GM12864 (cell line): ENCODE results near the gene ODF2.
"Not testable (repeated sequence)": the region's sequence is repeated elsewhere in the genome, so short reads cannot be mapped to it uniquely, and the experiment has no call there.

Source experiments
- DNase-seq: peaks from one replicate; pipeline ENCODE4 v3.0.0-alpha.2; 2011; ENCODE audit warnings: low read depth
- H3K4me3 ChIP-seq: 2 replicates; pipeline ENCODE4 v1.5.1; 2011; ENCODE audit warnings: mild to moderate bottlenecking, low read depth, low read length, control low read depth
- TF ChIP-seq, protein P1 (sequence below): IDR thresholded peaks from 2 replicates; pipeline ENCODE4 v1.5.1; 2011; ENCODE audit warnings: low read depth, mild to moderate bottlenecking, moderate library complexity, low read length, control low read depth, inconsistent platforms; ENCODE audit errors: missing control alignments

ODF2 gene

GRCh38 chr9:128420060-128420650, 35.7 kb upstream of the ODF2 start:
- peak overlapping the region; percentile 83 for H3K4me3 ChIP-seq
- DNase-seq = peak; percentile 10
- TF ChIP-seq, protein P1, sequence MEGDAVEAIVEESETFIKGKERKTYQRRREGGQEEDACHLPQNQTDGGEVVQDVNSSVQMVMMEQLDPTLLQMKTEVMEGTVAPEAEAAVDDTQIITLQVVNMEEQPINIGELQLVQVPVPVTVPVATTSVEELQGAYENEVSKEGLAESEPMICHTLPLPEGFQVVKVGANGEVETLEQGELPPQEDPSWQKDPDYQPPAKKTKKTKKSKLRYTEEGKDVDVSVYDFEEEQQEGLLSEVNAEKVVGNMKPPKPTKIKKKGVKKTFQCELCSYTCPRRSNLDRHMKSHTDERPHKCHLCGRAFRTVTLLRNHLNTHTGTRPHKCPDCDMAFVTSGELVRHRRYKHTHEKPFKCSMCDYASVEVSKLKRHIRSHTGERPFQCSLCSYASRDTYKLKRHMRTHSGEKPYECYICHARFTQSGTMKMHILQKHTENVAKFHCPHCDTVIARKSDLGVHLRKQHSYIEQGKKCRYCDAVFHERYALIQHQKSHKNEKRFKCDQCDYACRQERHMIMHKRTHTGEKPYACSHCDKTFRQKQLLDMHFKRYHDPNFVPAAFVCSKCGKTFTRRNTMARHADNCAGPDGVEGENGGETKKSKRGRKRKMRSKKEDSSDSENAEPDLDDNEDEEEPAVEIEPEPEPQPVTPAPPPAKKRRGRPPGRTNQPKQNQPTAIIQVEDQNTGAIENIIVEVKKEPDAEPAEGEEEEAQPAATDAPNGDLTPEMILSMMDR = peak; percentile 80

GRCh38 chr9:128420651-128421481, 34.9 kb upstream of the ODF2 start, which contains the start of gene CERCAM:
CERCAM (plus strand) TSS chr9:128420857; CDS start chr9:128420878, 21 bp downstream.
- H3K4me3 ChIP-seq = peak within 1 kb of the TSS; percentile 83
- TF ChIP-seq, protein P1 = no peak
- DNase-seq = no peak

- DNase-seq = no peak
- TF ChIP-seq, protein P1 = no peak
- peak overlapping the region; percentile 83 for H3K4me3 ChIP-seq
These were observed 34.3 kb upstream of the ODF2 start for GRCh38 chr9:128421482-128421996.

GRCh38 chr9:128422022-128422782, 33.6 kb upstream of the ODF2 start:
- H3K4me3 ChIP-seq, DNase-seq: not testable (repeated sequence)

GRCh38 chr9:128422783-128423150, 33.0 kb upstream of the ODF2 start:
- DNase-seq = no peak
- H3K4me3 ChIP-seq = no peak overlapping the region
- TF ChIP-seq, protein P1 = no peak

DNA sequence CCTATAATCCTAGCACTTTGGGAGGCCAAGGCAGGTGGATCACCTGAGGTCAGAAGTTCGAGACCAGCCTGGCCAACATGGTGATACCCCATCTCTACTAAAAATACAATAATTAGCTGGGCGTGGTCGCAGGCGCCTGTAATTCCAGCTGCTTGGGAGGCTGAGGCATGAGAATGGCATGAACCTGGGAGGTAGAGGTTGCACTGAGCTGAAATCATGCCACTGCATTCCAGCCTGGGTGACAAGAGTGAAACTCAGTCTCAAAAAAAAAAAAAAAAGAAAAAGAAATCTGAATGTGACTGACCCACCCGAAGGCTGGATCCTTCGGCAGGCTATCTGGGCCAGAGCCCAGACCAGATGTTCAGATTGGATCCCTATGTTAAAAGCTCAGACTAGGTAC, 32.5 kb upstream of the ODF2 start:
- not testable (repeated sequence) for DNase-seq

DNA sequence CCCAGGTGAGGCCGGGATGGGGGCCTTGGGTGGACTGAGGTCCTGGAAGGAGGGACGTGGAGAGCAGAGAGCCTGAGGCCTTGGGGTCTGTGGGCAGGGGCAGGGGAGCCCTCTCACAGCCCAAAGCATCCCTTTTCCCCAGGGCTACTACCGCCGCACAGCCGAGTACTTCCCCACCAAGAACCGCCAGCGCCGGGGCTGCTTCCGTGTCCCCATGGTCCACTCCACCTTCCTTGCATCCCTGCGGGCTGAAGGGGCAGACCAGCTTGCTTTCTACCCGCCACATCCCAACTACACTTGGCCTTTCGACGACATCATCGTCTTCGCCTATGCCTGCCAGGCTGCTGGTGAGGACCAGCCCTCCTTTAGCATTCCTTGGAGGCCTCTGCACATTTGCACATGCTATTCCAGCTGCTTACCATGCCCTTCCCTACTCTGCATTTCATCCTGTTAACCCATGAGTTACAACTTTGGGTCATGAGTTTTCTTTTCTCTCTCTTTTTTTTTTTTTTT, 31.5 kb upstream of the ODF2 start:
- no peak overlapping the region for H3K4me3 ChIP-seq
- no peak for DNase-seq
- TF ChIP-seq, protein P1 = no peak

More for the DNA sequence above, 32.5 kb upstream of the ODF2 start:
- not testable (repeated sequence) for H3K4me3 ChIP-seq
